Neural progenitor cell (in vitro differentiated cells): ENCODE data around the gene MRM2.

ENCODE experiments used
- EZH2 ChIP-seq: fragments of 200-600 bp; sonication (generic); IDR thresholded peaks from 2 replicates; pipeline ENCODE4 v1.6.1; 2017; ENCODE audit warnings: antibody characterized with exemption, mild to moderate bottlenecking, moderate library complexity
- TF ChIP-seq, protein P1 (sequence below): fragments of 200-600 bp; sonication (generic); IDR thresholded peaks from 2 replicates; pipeline ENCODE4 v1.5.1; 2017; ENCODE audit warnings: antibody characterized with exemption, mild to moderate bottlenecking

DNA sequence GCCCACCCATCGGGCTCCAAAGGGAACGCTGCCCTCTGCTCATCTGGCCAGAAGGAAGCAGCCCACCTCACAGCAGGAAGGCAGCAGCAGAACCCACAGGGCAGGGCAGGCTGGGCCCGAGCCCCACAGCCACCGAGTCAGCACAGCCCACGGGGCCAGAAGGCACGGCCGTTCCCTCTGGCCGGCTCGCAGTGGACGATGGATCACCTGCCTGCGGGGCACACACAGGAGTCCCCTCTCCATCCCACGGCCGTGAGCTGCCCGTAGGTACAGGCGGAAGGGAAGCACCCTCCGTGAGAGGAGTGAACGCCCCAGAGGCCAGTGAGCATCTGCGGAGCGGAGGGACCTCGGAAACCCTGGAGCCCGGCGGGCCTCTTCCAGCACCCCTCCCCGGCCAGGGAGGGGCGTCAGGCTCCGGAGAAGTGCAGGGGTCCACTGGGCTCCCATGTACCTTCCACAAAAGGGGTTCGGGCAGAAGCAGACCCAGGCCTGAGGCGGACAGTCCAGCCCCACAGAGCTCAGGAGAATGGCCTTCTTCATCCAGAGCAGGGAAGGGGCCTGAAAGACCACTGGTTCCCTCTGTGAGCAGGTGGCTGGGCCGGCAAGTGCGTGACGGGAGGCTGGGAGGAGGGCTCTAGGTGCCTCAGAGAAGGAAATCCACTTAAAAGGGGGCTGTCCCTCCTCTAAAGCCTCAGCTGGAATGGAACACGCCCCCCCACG is 11.7 kb upstream of the MRM2 start:
- TF ChIP-seq, protein P1, sequence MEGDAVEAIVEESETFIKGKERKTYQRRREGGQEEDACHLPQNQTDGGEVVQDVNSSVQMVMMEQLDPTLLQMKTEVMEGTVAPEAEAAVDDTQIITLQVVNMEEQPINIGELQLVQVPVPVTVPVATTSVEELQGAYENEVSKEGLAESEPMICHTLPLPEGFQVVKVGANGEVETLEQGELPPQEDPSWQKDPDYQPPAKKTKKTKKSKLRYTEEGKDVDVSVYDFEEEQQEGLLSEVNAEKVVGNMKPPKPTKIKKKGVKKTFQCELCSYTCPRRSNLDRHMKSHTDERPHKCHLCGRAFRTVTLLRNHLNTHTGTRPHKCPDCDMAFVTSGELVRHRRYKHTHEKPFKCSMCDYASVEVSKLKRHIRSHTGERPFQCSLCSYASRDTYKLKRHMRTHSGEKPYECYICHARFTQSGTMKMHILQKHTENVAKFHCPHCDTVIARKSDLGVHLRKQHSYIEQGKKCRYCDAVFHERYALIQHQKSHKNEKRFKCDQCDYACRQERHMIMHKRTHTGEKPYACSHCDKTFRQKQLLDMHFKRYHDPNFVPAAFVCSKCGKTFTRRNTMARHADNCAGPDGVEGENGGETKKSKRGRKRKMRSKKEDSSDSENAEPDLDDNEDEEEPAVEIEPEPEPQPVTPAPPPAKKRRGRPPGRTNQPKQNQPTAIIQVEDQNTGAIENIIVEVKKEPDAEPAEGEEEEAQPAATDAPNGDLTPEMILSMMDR, result no peak
- TF ChIP-seq EZH2, result no peak
